HG02571 (cell line): ENCODE results near the gene FOXD4L3.
"Not testable (repeated sequence)": the region's sequence is repeated elsewhere in the genome, so short reads cannot be mapped to it uniquely, and the experiment has no call there.

Experiments used
- ATAC-seq: cut with Tn5 transposase; IDR thresholded peaks from one replicate; pipeline ENCODE4 v1.9.1; 2021; ENCODE audit warnings: mild to moderate bottlenecking, moderate library complexity; ENCODE audit not compliant: unreplicated experiment

The FOXD4L3 gene

GRCh38 chr9:68343992-68344391, 41.3 kb downstream of the FOXD4L3 start:
- not testable (repeated sequence) for ATAC-seq

GRCh38 chr9:68351689-68352088, 49.0 kb downstream of the FOXD4L3 start:
- ATAC-seq = not testable (repeated sequence)
